ENCODE measurements around the gene TMEM163.

- no peak for TF ChIP-seq FOXA1 (IDR thresholded peaks at IDR 0.05)
- TF ChIP-seq LEF1 (IDR thresholded peaks at IDR 0.05; ENCODE audit: borderline replicate concordance) = no peak
- TF ChIP-seq SUZ12 (IDR thresholded peaks at IDR 0.05) = no peak
- no peak for TF ChIP-seq NFRKB (IDR thresholded peaks at IDR 0.05)
- no peak for TF ChIP-seq TARDBP (IDR thresholded peaks at IDR 0.05)
Observed at GRCh38 chr2:134461511-134461910, 257.3 kb downstream of the TMEM163 start.

All from HEK293T (cell line).